BE2C (cell line): ENCODE measurements around the gene TNFAIP2. TPM values are rescaled to one million over a fixed set of nuclear protein-coding genes. Genes with fewer than 3 reads are reported as not detected.

Source experiments
- DNase-seq: peaks from one replicate; pipeline ENCODE4 v3.0.0-alpha.2; 2020
- H3K27me3 ChIP-seq: fragments of 250-450 bp; sonication (Bioruptor Pico); 2 replicates; pipeline ENCODE4 v1.5.1; 2020; ENCODE audit warnings: mild to moderate bottlenecking
- H3K36me3 ChIP-seq: fragments of 250-450 bp; sonication (Bioruptor Pico); 2 replicates; pipeline ENCODE4 v1.5.1; 2020; ENCODE audit warnings: mild to moderate bottlenecking
- H3K4me1 ChIP-seq: fragments of 250-450 bp; sonication (Bioruptor Pico); 2 replicates; pipeline ENCODE4 v1.5.1; 2020
- H3K4me3 ChIP-seq: 2 replicates; pipeline ENCODE4 v1.5.1; 2011; ENCODE audit warnings: low read depth, low read length
- H3K9me3 ChIP-seq: fragments of 250-450 bp; sonication (Bioruptor Pico); 2 replicates; pipeline ENCODE4 v1.5.1; 2020
- CTCF ChIP-seq: IDR thresholded peaks from 2 replicates; pipeline ENCODE4 v1.5.1; 2012; ENCODE audit warnings: mild to moderate bottlenecking, low read depth, low read length
- polyA plus RNA-seq: library from polyadenylated mRNA; unstranded; fragments of >200 nt; gene quantifications from one replicate; pipeline ENCODE4 v1.2.1, GENCODE V29; 2012; ENCODE audit warnings: low read depth, missing spikeins; ENCODE audit not compliant: insufficient read length, insufficient read depth

Gene TNFAIP2
- 29.7 TPM for polyA plus RNA-seq

- no peak for DNase-seq
- Histone ChIP-seq H3K4me3 (peak within 1 kb of the TSS; percentile 43), H3K4me1 (peaks cover 22% of the 10 kb centered on the region), H3K27me3 (peaks cover 3% of the 10 kb centered on the region; the same call in 1 of the 2 replicates), H3K9me3 (no peaks in the 10 kb centered on the region), H3K36me3 (no peaks in the 10 kb centered on the region)
- no peak for TF ChIP-seq CTCF
Observed at GRCh38 chr14:103122947-103123633, at the start of gene TNFAIP2. TSS of gene TNFAIP2 (plus strand) at chr14:103123461. CDS start at chr14:103126458, 2,997 bp downstream.

DNA sequence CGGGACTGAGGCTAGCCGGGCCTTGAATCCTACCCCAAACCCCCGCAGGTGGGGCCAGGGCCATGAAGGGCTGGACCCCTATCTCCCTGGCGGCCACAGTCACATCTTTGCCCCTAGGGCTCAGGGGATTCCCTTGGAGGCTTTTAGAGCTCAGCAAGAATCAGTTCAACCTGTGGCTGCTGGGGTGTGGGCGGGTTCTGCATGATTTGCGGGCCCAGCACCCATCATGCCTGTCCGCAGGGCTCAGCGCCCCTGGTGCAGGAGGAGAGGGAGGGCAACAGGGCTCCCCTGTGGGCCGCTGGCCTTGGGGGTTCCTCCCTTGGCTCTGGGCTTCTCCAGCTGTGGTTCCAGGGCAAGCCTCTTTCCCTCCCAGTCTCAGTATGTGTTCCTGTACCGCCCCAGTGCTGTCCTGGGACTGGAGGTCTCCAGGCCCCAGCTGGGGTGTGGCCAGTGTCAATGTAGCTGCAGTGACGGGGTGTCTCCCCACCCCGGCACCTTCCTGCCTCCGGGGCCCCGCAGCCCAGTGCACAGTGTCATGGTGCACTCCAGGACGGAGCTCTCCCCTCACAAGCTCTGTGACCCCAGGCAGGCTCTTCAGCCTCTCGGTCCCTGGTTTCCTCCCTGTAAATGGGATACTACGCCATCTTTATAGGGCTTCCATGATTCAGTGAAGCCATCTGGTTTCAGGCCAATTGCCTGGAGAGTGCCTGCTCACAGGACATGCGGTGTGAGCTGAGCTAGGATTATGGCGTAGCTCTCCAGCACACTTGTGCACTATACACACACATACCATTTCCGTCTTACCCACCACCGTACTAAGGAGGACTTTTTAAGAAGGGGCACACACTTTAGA, 49.2 kb upstream of the TNFAIP2 start:
- TF ChIP-seq CTCF = no peak
- Histone ChIP-seq H3K9me3 (no peaks in the 10 kb centered on the region), H3K27me3 (no peaks in the 10 kb centered on the region), H3K36me3 (no peaks in the 10 kb centered on the region), H3K4me1 (no peaks in the 10 kb centered on the region), H3K4me3 (no peak overlapping the region)
- DNase-seq = peak; percentile 12

DNA sequence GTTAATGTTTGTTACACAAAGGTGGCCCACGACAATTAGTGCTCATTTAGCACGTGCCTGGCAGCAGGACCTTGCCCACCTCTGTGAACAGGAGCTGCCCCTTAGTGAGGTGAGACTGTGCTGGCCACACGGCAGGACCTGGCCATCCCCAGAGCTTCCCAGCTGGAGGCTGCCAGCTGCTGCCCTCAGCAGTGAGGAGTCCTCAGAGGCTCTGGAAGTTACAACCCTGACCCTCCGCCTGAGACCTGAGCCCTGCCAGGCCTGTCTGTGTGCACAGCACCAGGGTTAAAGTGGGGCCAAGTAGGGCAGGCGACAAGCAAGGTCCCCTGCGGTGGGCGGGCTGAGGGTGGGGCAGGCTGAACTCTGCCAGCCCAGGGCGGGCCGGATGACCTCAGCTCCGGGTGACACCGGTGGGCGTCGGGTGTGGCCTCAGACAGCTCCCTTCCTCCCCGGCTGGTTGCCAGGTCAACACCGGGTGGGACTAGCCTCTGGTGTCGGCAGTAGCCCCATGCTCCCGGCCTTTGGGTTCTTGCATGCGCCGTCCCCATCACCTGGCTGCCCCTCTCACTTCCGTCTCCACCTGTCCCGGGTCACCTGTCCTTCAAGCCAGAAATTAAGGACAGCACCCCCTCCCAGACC, 48.4 kb upstream of the TNFAIP2 start:
- no peak for TF ChIP-seq CTCF
- Histone ChIP-seq H3K9me3 (no peaks in the 10 kb centered on the region), H3K4me3 (peak overlapping the region; percentile 46; the same call in 1 of the 2 replicates), H3K36me3 (no peaks in the 10 kb centered on the region), H3K4me1 (no peaks in the 10 kb centered on the region), H3K27me3 (no peaks in the 10 kb centered on the region; the same call in 1 of the 2 replicates)
- DNase-seq = peak; percentile 29

- Histone ChIP-seq H3K27me3 (peaks cover 11% of the 10 kb centered on the region), H3K9me3 (no peaks in the 10 kb centered on the region), H3K4me1 (no peaks in the 10 kb centered on the region), H3K36me3 (no peaks in the 10 kb centered on the region), H3K4me3 (no peak overlapping the region)
- DNase-seq = peak; percentile 86
- peak; percentile 85 for TF ChIP-seq CTCF
Observed at GRCh38 chr14:103078420-103078749, 44.9 kb upstream of the TNFAIP2 start.

- Histone ChIP-seq H3K4me3 (no peak overlapping the region), H3K36me3 (no peaks in the 10 kb centered on the region), H3K4me1 (no peaks in the 10 kb centered on the region), H3K9me3 (no peaks in the 10 kb centered on the region), H3K27me3 (peaks cover 16% of the 10 kb centered on the region)
- DNase-seq = no peak
- TF ChIP-seq CTCF = no peak
Observed at GRCh38 chr14:103078860-103079587, 44.2 kb upstream of the TNFAIP2 start.
